ENCODE data around the gene ARMC7. TPM values are rescaled to one million over a fixed set of nuclear protein-coding genes. Genes with fewer than 3 reads are reported as not detected.
A peak's percentile ranks its signal among the peaks of the same experiment; 100 is the strongest.
"Not testable (repeated sequence)": the region's sequence is repeated elsewhere in the genome, so short reads cannot be mapped to it uniquely, and the experiment has no call there.

The ARMC7 gene
- total RNA-seq, 1 experiment from 2014 or later = 19.2 TPM

DNA sequence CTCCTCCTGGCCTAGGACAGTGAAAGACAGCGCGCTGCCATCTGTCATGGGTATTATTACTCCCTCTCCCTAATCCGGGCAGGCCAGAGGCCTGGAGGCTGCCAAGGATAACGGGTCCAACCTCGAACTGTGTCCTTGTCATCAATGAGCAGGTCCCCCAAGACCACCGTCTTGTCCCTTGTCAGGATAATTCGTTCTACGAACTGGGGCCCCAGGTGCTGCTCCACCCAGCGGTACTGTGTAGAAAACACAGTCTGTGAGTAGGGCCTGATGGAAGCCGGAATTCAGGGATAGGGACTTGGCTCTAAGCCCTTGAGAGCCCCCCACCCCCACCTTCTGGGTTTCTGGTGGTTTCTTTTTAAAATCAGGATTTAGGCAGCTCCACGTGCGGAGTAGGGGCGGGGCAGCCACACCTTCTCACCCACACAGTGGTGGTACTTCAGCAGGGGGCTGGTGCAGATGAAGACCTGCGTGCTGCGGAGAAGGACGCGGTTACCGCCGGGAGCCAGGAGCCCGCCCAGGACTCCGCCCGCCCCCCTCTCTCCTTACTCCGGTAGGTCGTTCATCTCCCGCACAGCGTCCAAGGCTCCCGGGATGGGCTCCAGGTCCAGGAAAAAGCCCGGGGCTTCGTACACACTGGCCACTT lies 21.0 kb downstream of the ARMC7 start:
- ChIA-PET POLR2A (ENCODE audit: unreplicated experiment) (interaction anchor here (0.5 to 0.7 kb wide), 2 partner anchors 24 to 58 kb away, joined by 3 read pairs; no protein-coding TSS in a partner anchor), CTCF (interaction anchor here (0.5 to 1.5 kb wide), 3 partner anchors 17 to 121 kb away, joined by 7 to 18 read pairs (median 8); no protein-coding TSS in a partner anchor)
- H2AFZ ChIP-seq = peak overlapping the region; percentile 83
- peak overlapping the region; percentile 72 for H3K27ac ChIP-seq
- BruUV-seq (replicated peaks) = TSS peak; percentile 29
- no peak for TF ChIP-seq EZH2 (IDR thresholded peaks at IDR 0.05; ENCODE audit: low read depth)
- TF ChIP-seq CTCF (conservative IDR thresholded peaks at IDR 0.05) = peak; percentile 60; the same call in 1 of the 2 replicates
- H3K4me2 ChIP-seq = peak overlapping the region; percentile 74
- no peaks in the 10 kb centered on the region for H3K9me2 ChIP-seq (ENCODE audit: insufficient read depth)
- intact Hi-C loops (cut with micrococcal nuclease; ENCODE audit: unreplicated experiment) = no loop called here
- H3K4me3 ChIP-seq = peak overlapping the region; percentile 95
- no peaks in the 10 kb centered on the region for H3K9me3 ChIP-seq (ENCODE audit: insufficient read depth, low read depth)
- DNase-seq = peak; percentile 38 to 52
- no peaks in the 10 kb centered on the region for H3K36me3 ChIP-seq (ENCODE audit: low read depth)
- H3F3A ChIP-seq (ENCODE audit: insufficient read depth, low read depth) = peaks cover 72% of the 10 kb centered on the region
- no peaks in the 10 kb centered on the region for H3K27me3 ChIP-seq (ENCODE audit: insufficient read depth, low read depth)
- peaks cover 27% of the 10 kb centered on the region for H3K4me1 ChIP-seq (replicated peaks; ENCODE audit: insufficient read depth)
- no peaks in the 10 kb centered on the region; the same call in 1 of the 2 replicates for H4K20me1 ChIP-seq (ENCODE audit: insufficient read depth)
- peaks cover 33% of the 10 kb centered on the region for H3K79me2 ChIP-seq (ENCODE audit: low read depth)

- no peaks in the 10 kb centered on the region for H3K27me3 ChIP-seq (ENCODE audit: insufficient read depth, low read depth)
- H3K36me3 ChIP-seq (ENCODE audit: low read depth) = no peaks in the 10 kb centered on the region
- peaks cover 20% of the 10 kb centered on the region for H3K4me1 ChIP-seq (replicated peaks; ENCODE audit: insufficient read depth)
- H3K9me2 ChIP-seq (ENCODE audit: insufficient read depth) = no peaks in the 10 kb centered on the region
- no peaks in the 10 kb centered on the region for H3K9me3 ChIP-seq (ENCODE audit: insufficient read depth, low read depth)
- H3K4me3 ChIP-seq = peak within 1 kb of the TSS; percentile 95
- peaks cover 72% of the 10 kb centered on the region for H3F3A ChIP-seq (ENCODE audit: insufficient read depth, low read depth)
- peak; percentile 62 to 71 for DNase-seq
- no TSS peak for BruUV-seq (replicated peaks)
- H4K20me1 ChIP-seq (ENCODE audit: insufficient read depth) = no peaks in the 10 kb centered on the region; the same call in 1 of the 2 replicates
- peak within 1 kb of the TSS; percentile 74 for H3K4me2 ChIP-seq
- H3K27ac ChIP-seq = peak within 1 kb of the TSS; percentile 72
- ChIA-PET CTCF (interaction anchor here (0.5 to 1.5 kb wide), 3 partner anchors 17 to 68 kb away, joined by 6 to 18 read pairs (median 7); no protein-coding TSS in a partner anchor), POLR2A (ENCODE audit: unreplicated experiment) (interaction anchor here (0.6 to 0.7 kb wide), 2 partner anchors 58 to 62 kb away, joined by 3 to 19 read pairs; no protein-coding TSS in a partner anchor)
- H2AFZ ChIP-seq = peak within 1 kb of the TSS; percentile 83
- peaks cover 29% of the 10 kb centered on the region for H3K79me2 ChIP-seq (ENCODE audit: low read depth)
- TF ChIP-seq EZH2 (IDR thresholded peaks at IDR 0.05; ENCODE audit: low read depth) = no peak
- peak; percentile 65 for TF ChIP-seq CTCF (conservative IDR thresholded peaks at IDR 0.05)
- intact Hi-C loops (cut with micrococcal nuclease; ENCODE audit: unreplicated experiment) = no loop called here
These were observed 21.7 kb downstream of the ARMC7 start, which contains the start of gene NT5C for GRCh38 chr17:75131278-75132017. TSS of gene NT5C (minus strand) at chr17:75131742. CDS start at chr17:75131707, 35 bp downstream.

DNA sequence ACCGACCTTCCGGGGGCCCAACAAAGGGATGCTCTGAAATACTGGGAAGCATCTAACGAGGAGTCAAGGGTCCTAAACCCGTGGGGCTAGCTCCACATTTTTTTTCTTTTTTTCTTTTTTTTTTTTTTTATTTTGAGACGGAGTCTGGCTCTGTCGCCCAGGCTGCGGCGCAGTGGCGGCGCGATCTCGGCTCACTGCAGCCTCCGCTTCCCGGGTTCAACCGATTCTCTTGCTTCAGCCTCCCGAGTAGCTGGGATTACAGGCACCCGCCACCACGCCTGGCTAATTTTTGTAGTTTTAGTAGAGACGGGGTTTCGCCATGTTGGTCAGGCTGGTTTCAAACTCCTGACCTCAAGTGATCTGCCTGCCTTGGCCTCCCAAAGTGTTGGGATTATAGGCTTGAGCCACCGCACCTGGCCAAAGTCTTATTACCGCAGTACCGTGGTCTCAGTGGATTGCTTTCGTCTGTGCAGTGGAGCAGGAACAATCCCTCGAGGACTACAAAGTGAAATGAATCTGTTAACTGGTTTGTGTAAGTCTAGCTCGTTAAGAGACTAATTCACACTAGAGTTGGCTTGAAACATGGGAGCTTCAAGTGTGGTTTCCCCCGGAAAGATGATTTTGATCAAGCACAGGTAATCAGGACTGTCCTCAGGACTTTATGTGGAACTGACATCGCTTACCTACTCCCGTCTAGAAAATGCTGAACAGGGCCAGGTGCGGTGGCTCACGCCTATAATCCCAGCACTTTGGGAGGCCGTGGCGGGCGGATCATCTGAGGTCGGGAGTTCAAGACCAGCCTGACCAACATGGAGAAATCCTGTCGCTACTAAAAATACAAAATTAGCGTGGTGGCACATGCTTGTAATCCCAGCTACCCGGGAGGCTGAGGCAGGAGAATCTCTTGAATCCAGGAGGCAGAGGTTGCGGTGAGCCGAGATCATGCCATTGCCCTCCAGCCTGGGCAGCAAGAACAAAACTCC lies 22.5 kb downstream of the ARMC7 start:
- peak overlapping the region; percentile 72 for H3K27ac ChIP-seq
- H3F3A ChIP-seq (ENCODE audit: insufficient read depth, low read depth) = peaks cover 77% of the 10 kb centered on the region
- peak overlapping the region; percentile 74 for H3K4me2 ChIP-seq
- H3K4me3 ChIP-seq = peak overlapping the region; percentile 95
- H2AFZ ChIP-seq = peak overlapping the region; percentile 83
- H3K9me2 ChIP-seq (ENCODE audit: insufficient read depth); DNase-seq; intact Hi-C loops (cut with micrococcal nuclease; ENCODE audit: unreplicated experiment); H3K27me3 ChIP-seq (ENCODE audit: insufficient read depth, low read depth); H3K36me3 ChIP-seq (ENCODE audit: low read depth); H3K9me3 ChIP-seq (ENCODE audit: insufficient read depth, low read depth); H4K20me1 ChIP-seq (ENCODE audit: insufficient read depth): not testable (repeated sequence)
- peaks cover 20% of the 10 kb centered on the region for H3K4me1 ChIP-seq (replicated peaks; ENCODE audit: insufficient read depth)
- POLR2A ChIA-PET (ENCODE audit: unreplicated experiment) = interaction anchor here (0.6 kb wide), 2 partner anchors 27 to 63 kb away, joined by 5 to 19 read pairs; no protein-coding TSS in a partner anchor
- H3K79me2 ChIP-seq (ENCODE audit: low read depth) = peaks cover 29% of the 10 kb centered on the region
- BruUV-seq (replicated peaks) = TSS peak; percentile 67
- CTCF ChIA-PET = interaction anchor here (0.6 kb wide), 1 partner anchor 198 kb away, joined by 6 read pairs; no protein-coding TSS in a partner anchor
